ENCODE data around the gene MLH1.

DNA sequence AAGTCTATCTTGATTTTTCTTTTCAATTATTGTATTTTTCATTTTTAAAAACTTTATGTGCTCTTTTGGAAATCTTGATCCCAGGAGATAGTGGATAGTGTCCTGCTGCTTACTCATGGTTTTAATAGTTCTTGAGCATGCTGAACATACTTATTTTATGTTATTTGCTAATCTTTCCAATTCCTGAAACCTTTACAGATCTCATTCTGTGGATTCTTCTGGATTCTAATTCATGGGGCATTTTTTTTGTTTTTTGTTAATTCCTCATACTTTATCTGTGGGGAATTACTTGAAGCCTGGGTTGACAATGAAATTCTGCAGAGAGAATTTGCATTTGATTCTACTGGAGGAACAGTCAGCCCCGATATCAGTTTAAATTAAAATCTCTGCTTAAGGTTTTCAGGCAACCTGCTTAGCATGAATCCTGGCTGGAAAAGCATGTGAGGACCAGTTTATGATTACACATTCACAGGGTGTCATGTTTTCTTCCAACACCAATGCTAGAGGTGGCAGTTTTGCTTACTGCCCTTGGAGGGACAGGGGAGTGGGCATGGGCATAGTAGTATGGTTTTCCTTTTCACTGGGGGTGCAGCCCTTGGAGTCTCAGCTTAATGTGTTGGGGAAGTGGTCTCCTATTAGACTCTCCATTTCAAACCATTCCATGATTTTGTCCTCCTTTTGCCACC lies 46.0 kb downstream of the MLH1 start:
- no peak for TF ChIP-seq POLR2A (IDR thresholded peaks at IDR 0.05)
- TF ChIP-seq, protein P1, sequence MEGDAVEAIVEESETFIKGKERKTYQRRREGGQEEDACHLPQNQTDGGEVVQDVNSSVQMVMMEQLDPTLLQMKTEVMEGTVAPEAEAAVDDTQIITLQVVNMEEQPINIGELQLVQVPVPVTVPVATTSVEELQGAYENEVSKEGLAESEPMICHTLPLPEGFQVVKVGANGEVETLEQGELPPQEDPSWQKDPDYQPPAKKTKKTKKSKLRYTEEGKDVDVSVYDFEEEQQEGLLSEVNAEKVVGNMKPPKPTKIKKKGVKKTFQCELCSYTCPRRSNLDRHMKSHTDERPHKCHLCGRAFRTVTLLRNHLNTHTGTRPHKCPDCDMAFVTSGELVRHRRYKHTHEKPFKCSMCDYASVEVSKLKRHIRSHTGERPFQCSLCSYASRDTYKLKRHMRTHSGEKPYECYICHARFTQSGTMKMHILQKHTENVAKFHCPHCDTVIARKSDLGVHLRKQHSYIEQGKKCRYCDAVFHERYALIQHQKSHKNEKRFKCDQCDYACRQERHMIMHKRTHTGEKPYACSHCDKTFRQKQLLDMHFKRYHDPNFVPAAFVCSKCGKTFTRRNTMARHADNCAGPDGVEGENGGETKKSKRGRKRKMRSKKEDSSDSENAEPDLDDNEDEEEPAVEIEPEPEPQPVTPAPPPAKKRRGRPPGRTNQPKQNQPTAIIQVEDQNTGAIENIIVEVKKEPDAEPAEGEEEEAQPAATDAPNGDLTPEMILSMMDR (IDR thresholded peaks at IDR 0.05): no peak
